GM12872 (cell line): ENCODE data around the gene SELENOS.

ENCODE experiments used
- CTCF ChIP-seq: IDR thresholded peaks from 3 replicates; pipeline ENCODE4 v1.5.1; 2011; ENCODE audit warnings: low read depth, mild to moderate bottlenecking, low read length, moderate library complexity; ENCODE audit not compliant: insufficient read depth

Gene SELENOS

GRCh38 chr15:101315736-101316135 lies 38.5 kb upstream of the SELENOS start:
- no peak for TF ChIP-seq CTCF

GRCh38 chr15:101314336-101315125 lies 37.2 kb upstream of the SELENOS start:
- TF ChIP-seq CTCF: no peak

GRCh38 chr15:101313041-101313761 lies 35.9 kb upstream of the SELENOS start:
- no peak for TF ChIP-seq CTCF

GRCh38 chr15:101310508-101310907 lies 33.2 kb upstream of the SELENOS start:
- no peak for TF ChIP-seq CTCF

- no peak for TF ChIP-seq CTCF
Observed at GRCh38 chr15:101310161-101310480, 32.8 kb upstream of the SELENOS start.

GRCh38 chr15:101309436-101310160 lies 32.3 kb upstream of the SELENOS start:
- no peak for TF ChIP-seq CTCF
